Motor neuron (in vitro differentiated cells): ENCODE measurements around the gene ATP6V1D. TPM values are rescaled to one million over a fixed set of nuclear protein-coding genes. Genes with fewer than 3 reads are reported as not detected.
"Not testable (repeated sequence)": the region's sequence is repeated elsewhere in the genome, so short reads cannot be mapped to it uniquely, and the experiment has no call there.

Experiments
- ATAC-seq, 8 experiments: fragments of 200-7000 bp; cut with Tn5 transposase; replicated peaks in 6 of 8; 2 replicates each; pipeline ENCODE4 v1.8.0; 2021; ENCODE audit warnings: mild to moderate bottlenecking in 8 of 8, moderate library complexity in 8 of 8
- H3K27ac ChIP-seq, 2 donors: fragments of 250-450 bp; sonication (Bioruptor Pico); 2 replicates each; pipeline ENCODE4 v1.9.0; 2021; ENCODE audit warnings: antibody characterized with exemption in 2 of 2, mild to moderate bottlenecking in 2 of 2, moderate library complexity in 1 of 2
- H3K4me1 ChIP-seq, 2 donors: fragments of 250-450 bp; sonication (Bioruptor Pico); replicated peaks in 1 of 2; 2 replicates each; pipeline ENCODE4 v1.6.1; 2021; ENCODE audit warnings: antibody characterized with exemption in 2 of 2, mild to moderate bottlenecking in 2 of 2, moderate library complexity in 1 of 2
- H3K4me3 ChIP-seq, 5 donors: fragments of 250-450 bp; sonication (Bioruptor Pico); 2 replicates each; pipeline ENCODE4 v1.9.0; 2021; ENCODE audit warnings: antibody characterized with exemption in 5 of 5, mild to moderate bottlenecking in 5 of 5, moderate library complexity in 4 of 5
- WGBS, 10 experiments: fragments of 450-650 bp; shearing (Covaris generic); methylation state at CpG; one replicate each; pipeline ENCODE4 v1.0.0; 2022; 5-methylcytosine and 5-hydroxymethylcytosine counted together
- in situ Hi-C, 9 experiments: fragments of 400-800 bp; cut with MboI; loops; one replicate each; pipeline ENCODE4 v1.15.0; 2021; ENCODE audit warnings: low sequenced_read_pairs in 9 of 9, low pct_unique_long_range_greater_than_20kb in 2 of 9; ENCODE audit not compliant: unreplicated experiment in 9 of 9
- total RNA-seq, 8 experiments: library from RNA; unstranded; fragments of 300-600 nt; gene quantifications; 2 replicates each; pipeline versions ENCODE4 v1.2.3 to v1.2.4, GENCODE V29; 2022

ATP6V1D gene
- total RNA-seq, 8 experiments from 2014 or later: 75.7 to 176 (median 115) TPM

- peak; percentile 4 to 29 (median 6) for ATAC-seq
- H3K27ac ChIP-seq: peak overlapping the region; percentile 27 to 78
These were observed 455 bp downstream of the ATP6V1D start for GRCh38 chr14:67358924-67359774.

GRCh38 chr14:67357969-67358354 is 1.6 kb downstream of the ATP6V1D start:
- no peak overlapping the region for H3K27ac ChIP-seq
- no peak for ATAC-seq
- in situ Hi-C loops: no loop called here
- peak overlapping the region; percentile 42 to 81 (median 56) for H3K4me3 ChIP-seq
- H3K4me1 ChIP-seq: peaks cover 18 to 26% of the 10 kb centered on the region in 2 donors
- WGBS, 10 experiments: 0 to 100% (median 0%) methylated on average over 1 to 5 of the region's 9 CpGs; no CpG with 5 or more reads in 3 of the 10 experiments

More at GRCh38 chr14:67358924-67359774, 455 bp downstream of the ATP6V1D start:
- Histone ChIP-seq H3K4me1 (peaks cover 18 to 26% of the 10 kb centered on the region in 2 donors), H3K4me3 (peak overlapping the region; percentile 42 to 81 (median 56))
- in situ Hi-C loops: no loop called here
- WGBS, 10 experiments: 0 to 3% (median 0%) methylated on average over 7 to 24 of the region's 38 CpGs

- ATAC-seq: no peak
- peak overlapping the region in 4 of 5 donors; percentile 49 to 81 (median 62) for H3K4me3 ChIP-seq
- peaks cover 18 to 26% of the 10 kb centered on the region in 2 donors for H3K4me1 ChIP-seq
- WGBS, 10 experiments: 4 to 64% (median 29%) methylated on average over 2 to 4 of the region's 4 CpGs; no CpG with 5 or more reads in 3 of the 10 experiments
- in situ Hi-C loops: no loop called here
- no peak overlapping the region for H3K27ac ChIP-seq
These were observed 2.2 kb downstream of the ATP6V1D start for GRCh38 chr14:67357186-67357968.

DNA sequence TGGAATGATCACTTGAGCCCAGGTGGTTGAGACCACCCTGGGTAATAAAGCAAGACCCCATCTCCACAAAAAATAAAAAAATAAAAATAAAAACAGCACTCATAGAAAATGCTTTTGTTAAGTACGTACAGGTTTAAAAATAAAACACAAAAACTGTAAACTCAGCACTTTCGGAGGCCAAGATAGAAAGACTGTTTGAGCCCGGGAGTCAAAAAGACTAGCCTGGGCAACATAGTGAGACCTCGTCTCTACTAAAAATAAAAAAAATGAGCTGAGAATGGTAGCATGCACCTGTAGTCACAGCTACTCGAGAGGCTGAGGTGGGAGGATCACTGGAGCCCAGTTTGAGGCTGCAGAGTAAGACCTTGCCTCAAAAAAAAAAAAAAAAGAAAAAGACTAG is 7.5 kb downstream of the ATP6V1D start:
- whole genome bisulfite sequencing, 10 experiments: 70 to 100% (median 94%) methylated on average over 3 to 5 of the region's 5 CpGs
- ATAC-seq: no peak
- no peak overlapping the region for H3K27ac ChIP-seq
- no peak overlapping the region for H3K4me3 ChIP-seq
- in situ Hi-C loops: no loop called here
- H3K4me1 ChIP-seq: peaks cover 0 to 6% of the 10 kb centered on the region in 2 donors

- H3K27ac ChIP-seq: no peak overlapping the region
- in situ Hi-C loops: no loop called here
- no peak overlapping the region for H3K4me3 ChIP-seq
- ATAC-seq: no peak
- H3K4me1 ChIP-seq: no peaks in the 10 kb centered on the region
These were observed 14.0 kb downstream of the ATP6V1D start for GRCh38 chr14:67345583-67345982.

DNA sequence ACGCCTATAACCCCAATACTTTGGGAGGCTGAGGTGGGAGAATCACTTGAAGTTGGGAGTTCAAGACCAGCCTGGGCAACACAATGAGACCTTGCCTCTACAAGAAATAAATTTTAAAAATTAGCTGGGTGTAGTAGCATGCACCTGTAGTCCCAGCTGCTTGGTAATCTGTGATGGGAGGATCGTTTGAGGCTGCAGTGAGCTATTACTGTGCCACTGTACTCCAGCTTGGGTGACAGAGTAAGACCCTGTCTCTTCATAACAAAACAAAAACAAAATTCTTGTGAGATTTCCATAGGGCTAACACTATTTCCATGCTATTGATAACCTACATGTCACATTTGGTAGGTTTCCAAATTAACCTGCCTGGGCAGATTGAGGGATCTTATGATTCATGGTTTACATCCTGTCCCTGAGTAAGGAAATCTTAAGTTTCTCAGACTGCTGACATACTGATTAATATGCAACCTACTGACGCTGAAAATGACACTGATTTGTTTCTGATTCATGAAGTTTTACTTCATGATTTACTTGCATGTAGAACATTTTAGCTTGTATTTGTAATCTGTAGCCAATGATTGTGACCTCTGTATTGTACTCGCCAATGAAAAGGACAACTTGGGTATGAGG is 15.9 kb downstream of the ATP6V1D start:
- 58 to 100% (median 93%) methylated on average over 1 to 3 of the region's 4 CpGs; no CpG with 5 or more reads in 1 of the 10 experiments for WGBS, 10 experiments
- ATAC-seq: no peak
- Histone ChIP-seq H3K4me3 (no peak overlapping the region), H3K4me1 (no peaks in the 10 kb centered on the region), H3K27ac (no peak overlapping the region)
- in situ Hi-C loops: no loop called here

DNA sequence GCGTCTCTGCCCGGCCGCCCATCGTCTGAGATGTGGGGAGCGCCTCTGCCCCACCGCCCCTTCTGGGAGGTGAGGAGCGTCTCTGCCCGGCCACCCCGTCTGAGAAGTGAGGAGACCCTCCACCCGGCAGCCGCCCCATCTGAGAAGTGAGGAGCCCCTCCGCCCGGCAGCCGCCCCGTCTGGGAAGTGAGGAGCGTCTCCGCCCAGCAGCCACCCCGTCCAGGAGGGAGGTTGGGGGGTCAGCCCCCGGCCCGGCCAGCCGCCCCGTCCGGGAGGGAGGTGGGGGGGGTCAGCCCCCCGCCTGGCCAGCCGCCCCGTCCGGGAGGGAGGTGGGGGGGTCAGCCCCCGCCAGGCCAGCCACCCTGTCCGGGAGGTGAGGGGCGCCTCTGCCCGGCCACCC is 18.4 kb downstream of the ATP6V1D start:
- WGBS, 10 experiments: no CpG with 5 or more reads among the region's 31 CpGs
- H3K27ac ChIP-seq, H3K4me1 ChIP-seq, ATAC-seq, H3K4me3 ChIP-seq, in situ Hi-C loops: not testable (repeated sequence)

GRCh38 chr14:67335781-67336180 is 23.8 kb downstream of the ATP6V1D start:
- Histone ChIP-seq H3K27ac (no peak overlapping the region), H3K4me3 (no peak overlapping the region), H3K4me1 (no peaks in the 10 kb centered on the region)
- ATAC-seq: no peak
- 72 to 100% (median 96%) methylated on average over 1 to 2 of the region's 2 CpGs; no CpG with 5 or more reads in 1 of the 10 experiments for WGBS, 10 experiments
- in situ Hi-C loops: no loop called here

- WGBS, 10 experiments: 80 to 100% (median 96%) methylated on average over 2 to 5 of the region's 5 CpGs; no CpG with 5 or more reads in 1 of the 10 experiments
- ATAC-seq: no peak
- Histone ChIP-seq H3K27ac (no peak overlapping the region), H3K4me3 (no peak overlapping the region), H3K4me1 (no peaks in the 10 kb centered on the region)
- in situ Hi-C loops: no loop called here
These were observed 27.1 kb downstream of the ATP6V1D start for GRCh38 chr14:67332468-67332867.

- no peaks in the 10 kb centered on the region for H3K4me1 ChIP-seq
- no peak overlapping the region for H3K4me3 ChIP-seq
- H3K27ac ChIP-seq: no peak overlapping the region
- in situ Hi-C loops: no loop called here
- peak in 3 of 8 experiments; percentile 82 to 99 (median 91) for ATAC-seq
- WGBS, 10 experiments: 62 to 100% (median 96%) methylated on average over 1 to 5 of the region's 5 CpGs; no CpG with 5 or more reads in 1 of the 10 experiments
These were observed 28.1 kb downstream of the ATP6V1D start for GRCh38 chr14:67331368-67332125.

DNA sequence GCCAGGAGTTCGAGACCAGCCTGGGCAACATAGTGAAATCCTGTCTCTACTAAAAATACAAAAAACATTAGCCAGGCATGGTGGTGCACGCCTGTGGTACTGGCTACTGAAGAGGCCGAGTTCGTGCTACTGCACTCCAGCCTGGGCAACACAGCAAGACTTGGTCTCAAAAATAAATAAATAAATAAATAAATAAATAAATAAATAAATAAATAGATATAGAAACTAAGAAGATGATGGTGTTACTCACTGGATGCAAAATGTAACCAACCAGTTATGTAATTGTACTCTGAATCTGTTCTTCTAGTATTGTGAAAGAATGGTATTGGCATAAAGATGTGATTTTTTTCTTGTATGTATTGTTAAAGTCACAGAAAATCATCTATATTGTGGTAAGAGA is 29.9 kb downstream of the ATP6V1D start:
- H3K4me3 ChIP-seq, in situ Hi-C loops, H3K4me1 ChIP-seq, H3K27ac ChIP-seq, ATAC-seq: not testable (repeated sequence)
- WGBS, 10 experiments: 93 to 100% (median 100%) methylated on average over 3 of the region's 4 CpGs; no CpG with 5 or more reads in 7 of the 10 experiments

GRCh38 chr14:67319142-67319541 is 40.5 kb downstream of the ATP6V1D start:
- Histone ChIP-seq H3K27ac (no peak overlapping the region), H3K4me1 (no peaks in the 10 kb centered on the region), H3K4me3 (no peak overlapping the region)
- in situ Hi-C loops: loop anchor here in 1 of 9 experiments (25.0 kb wide), 1 partner anchor 157 kb away; no protein-coding TSS in a partner anchor
- ATAC-seq: peak in 1 of 8 experiments; percentile 75
